Breast epithelium (tissue), 3 donors: ENCODE data around the gene HOMEZ.
A peak's percentile ranks its signal among the peaks of the same experiment; 100 is the strongest.

ENCODE experiments used
- POLR2A ChIP-seq: fragments of 450-650 bp; IDR thresholded peaks from one replicate; pipeline ENCODE4 v1.6.1; 2016; ENCODE audit warnings: antibody characterized with exemption, mild to moderate bottlenecking, moderate library complexity
- POLR2AphosphoS5 ChIP-seq, 3 donors: sonication (generic); formaldehyde crosslinking; IDR thresholded peaks; one replicate each; pipeline ENCODE4 v1.6.1; 2017; ENCODE audit warnings: antibody characterized with exemption in 3 of 3
- TF ChIP-seq, protein P1 (sequence below), 3 donors: fragments of 450-650 bp; IDR thresholded peaks; one replicate each; pipeline ENCODE4 v1.5.1; 2016 to 2017; ENCODE audit warnings: antibody characterized with exemption in 3 of 3, mild to moderate bottlenecking in 3 of 3, moderate library complexity in 3 of 3

DNA sequence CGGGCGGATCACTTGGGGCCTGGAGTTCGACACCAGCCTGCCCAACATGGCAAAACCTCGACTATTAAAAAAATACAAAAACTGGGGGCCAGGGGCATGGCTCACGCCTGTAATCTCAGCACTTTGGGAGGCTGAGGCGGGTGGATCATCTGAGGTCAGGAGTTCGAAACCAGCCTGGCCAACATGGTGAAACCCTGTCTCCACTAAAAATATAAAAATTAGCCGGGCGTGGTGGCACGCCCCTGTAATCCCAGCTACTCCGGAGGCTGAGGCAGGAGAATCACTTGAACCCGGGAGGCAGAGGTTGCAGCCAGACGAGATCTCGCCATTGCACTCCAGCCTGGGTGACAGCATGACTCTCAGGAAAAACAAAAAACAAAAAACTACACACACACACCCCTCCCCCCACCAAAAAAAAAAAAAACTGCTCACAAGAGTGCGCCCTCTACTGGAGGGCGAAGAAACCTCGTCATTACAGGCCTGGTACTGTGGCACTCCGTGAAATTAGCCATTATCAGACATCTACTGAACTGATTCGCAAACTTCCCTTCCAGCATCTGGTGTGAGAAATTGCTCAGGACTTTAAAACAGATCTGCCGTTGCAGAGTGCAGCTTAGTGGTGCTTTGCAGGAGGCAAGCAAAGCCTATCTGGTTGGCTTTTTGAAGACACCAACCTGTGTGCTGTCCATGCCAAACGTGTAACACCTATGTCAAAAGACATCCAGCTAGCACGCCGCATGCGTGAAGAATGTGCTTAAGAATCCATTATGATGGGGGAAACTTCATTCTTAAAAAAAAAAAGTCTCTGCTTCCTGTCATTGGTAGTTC lies 9.0 kb upstream of the HOMEZ start:
- TF ChIP-seq POLR2A (no peak), POLR2AphosphoS5 (IDR thresholded peaks at IDR 0.05) (no peak)
- TF ChIP-seq, protein P1, sequence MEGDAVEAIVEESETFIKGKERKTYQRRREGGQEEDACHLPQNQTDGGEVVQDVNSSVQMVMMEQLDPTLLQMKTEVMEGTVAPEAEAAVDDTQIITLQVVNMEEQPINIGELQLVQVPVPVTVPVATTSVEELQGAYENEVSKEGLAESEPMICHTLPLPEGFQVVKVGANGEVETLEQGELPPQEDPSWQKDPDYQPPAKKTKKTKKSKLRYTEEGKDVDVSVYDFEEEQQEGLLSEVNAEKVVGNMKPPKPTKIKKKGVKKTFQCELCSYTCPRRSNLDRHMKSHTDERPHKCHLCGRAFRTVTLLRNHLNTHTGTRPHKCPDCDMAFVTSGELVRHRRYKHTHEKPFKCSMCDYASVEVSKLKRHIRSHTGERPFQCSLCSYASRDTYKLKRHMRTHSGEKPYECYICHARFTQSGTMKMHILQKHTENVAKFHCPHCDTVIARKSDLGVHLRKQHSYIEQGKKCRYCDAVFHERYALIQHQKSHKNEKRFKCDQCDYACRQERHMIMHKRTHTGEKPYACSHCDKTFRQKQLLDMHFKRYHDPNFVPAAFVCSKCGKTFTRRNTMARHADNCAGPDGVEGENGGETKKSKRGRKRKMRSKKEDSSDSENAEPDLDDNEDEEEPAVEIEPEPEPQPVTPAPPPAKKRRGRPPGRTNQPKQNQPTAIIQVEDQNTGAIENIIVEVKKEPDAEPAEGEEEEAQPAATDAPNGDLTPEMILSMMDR (IDR thresholded peaks at IDR 0.05), result peak; percentile 58 to 85 (median 67)
